NB4 (cell line): ENCODE results near the gene XRCC5.

Experiments used
- MYC ChIP-seq: IDR thresholded peaks from 2 replicates; pipeline ENCODE4 v1.6.1; 2011; ENCODE audit warnings: low read depth, low read length
- POLR2A ChIP-seq: IDR thresholded peaks from 2 replicates; pipeline ENCODE4 v1.6.1; 2011; ENCODE audit warnings: mild to moderate bottlenecking; ENCODE audit not compliant: insufficient read length; ENCODE audit errors: extremely low read depth
- TF ChIP-seq, protein P1 (sequence below): IDR thresholded peaks from one replicate; pipeline ENCODE4 v1.5.1; 2012; ENCODE audit warnings: low read depth, low read length

DNA sequence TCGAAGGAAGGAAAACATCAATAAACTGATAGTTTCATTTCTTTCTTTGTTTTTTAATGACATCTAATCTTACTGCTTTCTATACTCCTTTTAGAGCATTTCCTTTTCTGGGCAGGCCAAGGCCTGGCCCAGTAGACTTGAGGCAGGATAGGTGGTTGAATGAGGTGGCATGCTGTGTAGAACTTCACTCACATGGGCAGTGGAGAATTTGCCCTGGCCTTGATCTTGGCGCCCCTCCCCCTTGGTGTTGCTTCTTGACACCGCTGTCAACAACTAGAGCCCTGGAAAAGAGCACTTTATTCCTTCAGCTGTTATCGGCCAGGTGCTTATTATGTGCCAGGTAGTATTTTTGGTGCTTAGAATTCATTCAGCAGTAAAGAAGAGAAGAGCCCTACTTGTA, 37.4 kb downstream of the XRCC5 start:
- TF ChIP-seq, protein P1, sequence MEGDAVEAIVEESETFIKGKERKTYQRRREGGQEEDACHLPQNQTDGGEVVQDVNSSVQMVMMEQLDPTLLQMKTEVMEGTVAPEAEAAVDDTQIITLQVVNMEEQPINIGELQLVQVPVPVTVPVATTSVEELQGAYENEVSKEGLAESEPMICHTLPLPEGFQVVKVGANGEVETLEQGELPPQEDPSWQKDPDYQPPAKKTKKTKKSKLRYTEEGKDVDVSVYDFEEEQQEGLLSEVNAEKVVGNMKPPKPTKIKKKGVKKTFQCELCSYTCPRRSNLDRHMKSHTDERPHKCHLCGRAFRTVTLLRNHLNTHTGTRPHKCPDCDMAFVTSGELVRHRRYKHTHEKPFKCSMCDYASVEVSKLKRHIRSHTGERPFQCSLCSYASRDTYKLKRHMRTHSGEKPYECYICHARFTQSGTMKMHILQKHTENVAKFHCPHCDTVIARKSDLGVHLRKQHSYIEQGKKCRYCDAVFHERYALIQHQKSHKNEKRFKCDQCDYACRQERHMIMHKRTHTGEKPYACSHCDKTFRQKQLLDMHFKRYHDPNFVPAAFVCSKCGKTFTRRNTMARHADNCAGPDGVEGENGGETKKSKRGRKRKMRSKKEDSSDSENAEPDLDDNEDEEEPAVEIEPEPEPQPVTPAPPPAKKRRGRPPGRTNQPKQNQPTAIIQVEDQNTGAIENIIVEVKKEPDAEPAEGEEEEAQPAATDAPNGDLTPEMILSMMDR = no peak
- TF ChIP-seq POLR2A (no peak), MYC (no peak)
